ENCODE data around the gene SOX3. TPM values are rescaled to one million over a fixed set of nuclear protein-coding genes. Genes with fewer than 3 reads are reported as not detected.

The SOX3 gene
- total RNA-seq, 1 donor from 2014 or later = not detected

- Histone ChIP-seq H3K27ac (ENCODE audit: low read depth, low read length) (no peak overlapping the region), H3K27me3 (ENCODE audit: control insufficient read depth in 3 of 3, insufficient read depth in 3 of 3, low read length in 3 of 3) (peaks cover 43 to 52% (median 48%) of the 10 kb centered on the region in 3 donors), H3K9me3 (ENCODE audit: control insufficient read depth in 3 of 3, low read length in 3 of 3) (no peaks in the 10 kb centered on the region), H3K36me3 (ENCODE audit: control insufficient read depth in 3 of 3, insufficient read depth in 3 of 3, low read length in 3 of 3) (no peaks in the 10 kb centered on the region), H3K9ac (ENCODE audit: low read depth in 1 of 3, low read length in 3 of 3) (no peak overlapping the region), H3K4me3 (ENCODE audit: low read length in 3 of 3) (no peak overlapping the region), H3K4me1 (ENCODE audit: control insufficient read depth in 3 of 3, insufficient read depth in 3 of 3, low read length in 3 of 3) (peaks cover 10 to 21% (median 20%) of the 10 kb centered on the region in 3 donors)
These were observed 2.9 kb downstream of the SOX3 start for GRCh38 chrX:140501940-140502468.

- Histone ChIP-seq H3K9ac (ENCODE audit: low read depth in 1 of 3, low read length in 3 of 3) (no peak overlapping the region), H3K9me3 (ENCODE audit: control insufficient read depth in 3 of 3, low read length in 3 of 3) (no peaks in the 10 kb centered on the region), H3K27ac (ENCODE audit: low read depth, low read length) (no peak overlapping the region), H3K4me1 (ENCODE audit: control insufficient read depth in 3 of 3, insufficient read depth in 3 of 3, low read length in 3 of 3) (peaks cover 4 to 14% (median 13%) of the 10 kb centered on the region in 3 donors), H3K36me3 (ENCODE audit: control insufficient read depth in 3 of 3, insufficient read depth in 3 of 3, low read length in 3 of 3) (no peaks in the 10 kb centered on the region), H3K27me3 (ENCODE audit: control insufficient read depth in 3 of 3, insufficient read depth in 3 of 3, low read length in 3 of 3) (peaks cover 37 to 47% (median 41%) of the 10 kb centered on the region in 3 donors), H3K4me3 (ENCODE audit: low read length in 3 of 3) (no peak overlapping the region)
These were observed 3.5 kb downstream of the SOX3 start for GRCh38 chrX:140501321-140501720.

GRCh38 chrX:140500441-140500840 is 4.4 kb downstream of the SOX3 start:
- no peaks in the 10 kb centered on the region for H3K9me3 ChIP-seq (ENCODE audit: control insufficient read depth in 3 of 3, low read length in 3 of 3)
- peaks cover 0 to 5% (median 4%) of the 10 kb centered on the region in 3 donors for H3K4me1 ChIP-seq (ENCODE audit: control insufficient read depth in 3 of 3, insufficient read depth in 3 of 3, low read length in 3 of 3)
- no peak overlapping the region for H3K9ac ChIP-seq (ENCODE audit: low read depth in 1 of 3, low read length in 3 of 3)
- no peaks in the 10 kb centered on the region for H3K36me3 ChIP-seq (ENCODE audit: control insufficient read depth in 3 of 3, insufficient read depth in 3 of 3, low read length in 3 of 3)
- no peak overlapping the region for H3K27ac ChIP-seq (ENCODE audit: low read depth, low read length)
- H3K27me3 ChIP-seq (ENCODE audit: control insufficient read depth in 3 of 3, insufficient read depth in 3 of 3, low read length in 3 of 3) = peaks cover 28 to 38% (median 32%) of the 10 kb centered on the region in 3 donors
- no peak overlapping the region for H3K4me3 ChIP-seq (ENCODE audit: low read length in 3 of 3)

GRCh38 chrX:140495739-140496138 is 9.1 kb downstream of the SOX3 start:
- H3K27me3 ChIP-seq (ENCODE audit: control insufficient read depth in 3 of 3, insufficient read depth in 3 of 3, low read length in 3 of 3) = peaks cover 3 to 20% (median 7%) of the 10 kb centered on the region in 3 donors
- H3K4me3 ChIP-seq (ENCODE audit: low read length in 3 of 3) = no peak overlapping the region
- H3K9me3 ChIP-seq (ENCODE audit: control insufficient read depth in 3 of 3, low read length in 3 of 3) = no peaks in the 10 kb centered on the region
- H3K4me1 ChIP-seq (ENCODE audit: control insufficient read depth in 3 of 3, insufficient read depth in 3 of 3, low read length in 3 of 3) = no peaks in the 10 kb centered on the region
- H3K27ac ChIP-seq (ENCODE audit: low read depth, low read length) = no peak overlapping the region
- H3K9ac ChIP-seq (ENCODE audit: low read depth in 1 of 3, low read length in 3 of 3) = no peak overlapping the region
- no peaks in the 10 kb centered on the region for H3K36me3 ChIP-seq (ENCODE audit: control insufficient read depth in 3 of 3, insufficient read depth in 3 of 3, low read length in 3 of 3)

- Histone ChIP-seq H3K4me1 (ENCODE audit: control insufficient read depth in 3 of 3, insufficient read depth in 3 of 3, low read length in 3 of 3) (no peaks in the 10 kb centered on the region), H3K9ac (ENCODE audit: low read depth in 1 of 3, low read length in 3 of 3) (no peak overlapping the region), H3K27me3 (ENCODE audit: control insufficient read depth in 3 of 3, insufficient read depth in 3 of 3, low read length in 3 of 3) (peaks cover 0 to 4% (median 0%) of the 10 kb centered on the region in 3 donors), H3K4me3 (ENCODE audit: low read length in 3 of 3) (no peak overlapping the region), H3K9me3 (ENCODE audit: control insufficient read depth in 3 of 3, low read length in 3 of 3) (no peaks in the 10 kb centered on the region), H3K27ac (ENCODE audit: low read depth, low read length) (no peak overlapping the region), H3K36me3 (ENCODE audit: control insufficient read depth in 3 of 3, insufficient read depth in 3 of 3, low read length in 3 of 3) (no peaks in the 10 kb centered on the region)
These were observed 12.5 kb downstream of the SOX3 start for GRCh38 chrX:140492066-140492994.

GRCh38 chrX:140480765-140481164 is 24.1 kb downstream of the SOX3 start:
- Histone ChIP-seq H3K4me1 (ENCODE audit: control insufficient read depth in 3 of 3, insufficient read depth in 3 of 3, low read length in 3 of 3) (no peaks in the 10 kb centered on the region), H3K4me3 (ENCODE audit: low read length in 3 of 3) (no peak overlapping the region), H3K9me3 (ENCODE audit: control insufficient read depth in 3 of 3, low read length in 3 of 3) (no peaks in the 10 kb centered on the region), H3K27ac (ENCODE audit: low read depth, low read length) (no peak overlapping the region), H3K27me3 (ENCODE audit: control insufficient read depth in 3 of 3, insufficient read depth in 3 of 3, low read length in 3 of 3) (no peaks in the 10 kb centered on the region), H3K9ac (ENCODE audit: low read depth in 1 of 3, low read length in 3 of 3) (no peak overlapping the region), H3K36me3 (ENCODE audit: control insufficient read depth in 3 of 3, insufficient read depth in 3 of 3, low read length in 3 of 3) (no peaks in the 10 kb centered on the region)

GRCh38 chrX:140477987-140478386 is 26.9 kb downstream of the SOX3 start:
- no peaks in the 10 kb centered on the region for H3K27me3 ChIP-seq (ENCODE audit: control insufficient read depth in 3 of 3, insufficient read depth in 3 of 3, low read length in 3 of 3)
- H3K27ac ChIP-seq (ENCODE audit: low read depth, low read length) = no peak overlapping the region
- H3K4me1 ChIP-seq (ENCODE audit: control insufficient read depth in 3 of 3, insufficient read depth in 3 of 3, low read length in 3 of 3) = no peaks in the 10 kb centered on the region
- no peak overlapping the region for H3K4me3 ChIP-seq (ENCODE audit: low read length in 3 of 3)
- no peak overlapping the region for H3K9ac ChIP-seq (ENCODE audit: low read depth in 1 of 3, low read length in 3 of 3)
- H3K9me3 ChIP-seq (ENCODE audit: control insufficient read depth in 3 of 3, low read length in 3 of 3) = no peaks in the 10 kb centered on the region
- H3K36me3 ChIP-seq (ENCODE audit: control insufficient read depth in 3 of 3, insufficient read depth in 3 of 3, low read length in 3 of 3) = no peaks in the 10 kb centered on the region

GRCh38 chrX:140475025-140475424 is 29.8 kb downstream of the SOX3 start:
- H3K9ac ChIP-seq (ENCODE audit: low read depth in 1 of 3, low read length in 3 of 3) = no peak overlapping the region
- H3K27ac ChIP-seq (ENCODE audit: low read depth, low read length) = no peak overlapping the region
- no peak overlapping the region for H3K4me3 ChIP-seq (ENCODE audit: low read length in 3 of 3)
- no peaks in the 10 kb centered on the region for H3K27me3 ChIP-seq (ENCODE audit: control insufficient read depth in 3 of 3, insufficient read depth in 3 of 3, low read length in 3 of 3)
- no peaks in the 10 kb centered on the region for H3K4me1 ChIP-seq (ENCODE audit: control insufficient read depth in 3 of 3, insufficient read depth in 3 of 3, low read length in 3 of 3)
- H3K36me3 ChIP-seq (ENCODE audit: control insufficient read depth in 3 of 3, insufficient read depth in 3 of 3, low read length in 3 of 3) = no peaks in the 10 kb centered on the region
- H3K9me3 ChIP-seq (ENCODE audit: control insufficient read depth in 3 of 3, low read length in 3 of 3) = no peaks in the 10 kb centered on the region

- Histone ChIP-seq H3K4me1 (ENCODE audit: control insufficient read depth in 3 of 3, insufficient read depth in 3 of 3, low read length in 3 of 3) (no peaks in the 10 kb centered on the region), H3K27ac (ENCODE audit: low read depth, low read length) (no peak overlapping the region), H3K4me3 (ENCODE audit: low read length in 3 of 3) (no peak overlapping the region), H3K9ac (ENCODE audit: low read depth in 1 of 3, low read length in 3 of 3) (no peak overlapping the region), H3K9me3 (ENCODE audit: control insufficient read depth in 3 of 3, low read length in 3 of 3) (no peaks in the 10 kb centered on the region), H3K27me3 (ENCODE audit: control insufficient read depth in 3 of 3, insufficient read depth in 3 of 3, low read length in 3 of 3) (no peaks in the 10 kb centered on the region), H3K36me3 (ENCODE audit: control insufficient read depth in 3 of 3, insufficient read depth in 3 of 3, low read length in 3 of 3) (no peaks in the 10 kb centered on the region)
These were observed 37.7 kb downstream of the SOX3 start for GRCh38 chrX:140467211-140467610.
